ENCODE data around the gene IFRD1.
"Not testable (repeated sequence)": the region's sequence is repeated elsewhere in the genome, so short reads cannot be mapped to it uniquely, and the experiment has no call there.

The IFRD1 gene

GRCh38 chr7:112444505-112444904 lies 5.8 kb upstream of the IFRD1 start:
- no peak for DNase-seq

GRCh38 chr7:112446431-112446830 lies 3.8 kb upstream of the IFRD1 start:
- DNase-seq: no peak

- DNase-seq: no peak
Measured at GRCh38 chr7:112447406-112447805, 2.9 kb upstream of the IFRD1 start.

GRCh38 chr7:112448381-112448780 lies 1.9 kb upstream of the IFRD1 start:
- DNase-seq: no peak

- DNase-seq: no peak
Measured at GRCh38 chr7:112448891-112449290, 1.4 kb upstream of the IFRD1 start.

GRCh38 chr7:112449353-112449752 lies 907 bp upstream of the IFRD1 start:
- DNase-seq: no peak

GRCh38 chr7:112450807-112451761 lies 824 bp downstream of the IFRD1 start:
- DNase-seq: peak; percentile 89

- no peak for DNase-seq
Measured at GRCh38 chr7:112452102-112452888, 2.0 kb downstream of the IFRD1 start.

GRCh38 chr7:112453505-112454171 lies 3.4 kb downstream of the IFRD1 start:
- DNase-seq: no peak

GRCh38 chr7:112454191-112454590 lies 3.9 kb downstream of the IFRD1 start:
- DNase-seq: not testable (repeated sequence)

- no peak for DNase-seq
Measured at GRCh38 chr7:112459645-112460044, 9.4 kb downstream of the IFRD1 start.

- peak; percentile 7 for DNase-seq
Measured at GRCh38 chr7:112462236-112462635, 12.0 kb downstream of the IFRD1 start.

GRCh38 chr7:112467867-112468266 lies 17.6 kb downstream of the IFRD1 start:
- no peak for DNase-seq

GRCh38 chr7:112470194-112470593 lies 19.9 kb downstream of the IFRD1 start:
- DNase-seq: no peak

- DNase-seq: no peak
Measured at GRCh38 chr7:112476390-112477052, 26.3 kb downstream of the IFRD1 start.

GRCh38 chr7:112481121-112481736 lies 31.0 kb downstream of the IFRD1 start:
- no peak for DNase-seq

GRCh38 chr7:112481833-112482670 lies 31.8 kb downstream of the IFRD1 start:
- no peak for DNase-seq

- DNase-seq: no peak
Measured at GRCh38 chr7:112484671-112485167, 34.5 kb downstream of the IFRD1 start.

GRCh38 chr7:112485766-112486165 lies 35.5 kb downstream of the IFRD1 start:
- no peak for DNase-seq

GRCh38 chr7:112487457-112488263 lies 37.4 kb downstream of the IFRD1 start:
- no peak for DNase-seq
